Measurements from ENCODE around the gene MACC1. TPM values are rescaled to one million over a fixed set of nuclear protein-coding genes. Genes with fewer than 3 reads are reported as not detected.

The MACC1 gene
- total RNA-seq, 2 donors from 2014 or later, result 0.26 TPM; not detected in 1

GRCh38 chr7:20107582-20107981 lies 109.6 kb downstream of the MACC1 start:
- H3K9me3 ChIP-seq, result no peaks in the 10 kb centered on the region
- no peak overlapping the region for H3K4me3 ChIP-seq
- DNase-seq (ENCODE audit: low spot score), result no peak
- H3K27me3 ChIP-seq, result no peaks in the 10 kb centered on the region
- no peaks in the 10 kb centered on the region for H3K36me3 ChIP-seq
- no peak overlapping the region for H3K27ac ChIP-seq
- no peak for TF ChIP-seq CTCF (IDR thresholded peaks at IDR 0.05)
- H3K4me1 ChIP-seq, result no peaks in the 10 kb centered on the region

- H3K36me3 ChIP-seq, result no peaks in the 10 kb centered on the region
- no peaks in the 10 kb centered on the region for H3K4me1 ChIP-seq
- H3K9me3 ChIP-seq, result no peaks in the 10 kb centered on the region
- DNase-seq (ENCODE audit: low spot score), result no peak
- no peak overlapping the region for H3K4me3 ChIP-seq
- H3K27me3 ChIP-seq, result no peaks in the 10 kb centered on the region
- TF ChIP-seq CTCF (IDR thresholded peaks at IDR 0.05), result no peak
- H3K27ac ChIP-seq, result no peak overlapping the region
Measured at GRCh38 chr7:20104696-20105095, 112.5 kb downstream of the MACC1 start.

- Histone ChIP-seq H3K27ac (no peak overlapping the region), H3K9me3 (no peaks in the 10 kb centered on the region), H3K36me3 (no peaks in the 10 kb centered on the region), H3K4me3 (no peak overlapping the region), H3K4me1 (no peaks in the 10 kb centered on the region), H3K27me3 (no peaks in the 10 kb centered on the region)
- DNase-seq (ENCODE audit: low spot score), result no peak
- no peak for TF ChIP-seq CTCF (IDR thresholded peaks at IDR 0.05)
Measured at GRCh38 chr7:20102982-20103381, 114.2 kb downstream of the MACC1 start.

- no peak for TF ChIP-seq CTCF (IDR thresholded peaks at IDR 0.05)
- no peaks in the 10 kb centered on the region for H3K27me3 ChIP-seq
- no peak for DNase-seq (ENCODE audit: low spot score)
- H3K4me3 ChIP-seq, result no peak overlapping the region
- H3K27ac ChIP-seq, result no peak overlapping the region
- H3K4me1 ChIP-seq, result no peaks in the 10 kb centered on the region
- no peaks in the 10 kb centered on the region for H3K36me3 ChIP-seq
- H3K9me3 ChIP-seq, result peaks cover 0 to 24% of the 10 kb centered on the region in 2 donors
Measured at GRCh38 chr7:20095862-20096261, 121.3 kb downstream of the MACC1 start.

- Histone ChIP-seq H3K27ac (no peak overlapping the region), H3K27me3 (no peaks in the 10 kb centered on the region), H3K9me3 (peaks cover 0 to 24% of the 10 kb centered on the region in 2 donors), H3K4me1 (no peaks in the 10 kb centered on the region), H3K36me3 (no peaks in the 10 kb centered on the region), H3K4me3 (no peak overlapping the region)
- TF ChIP-seq CTCF (IDR thresholded peaks at IDR 0.05), result no peak
- DNase-seq (ENCODE audit: low spot score), result no peak
Measured at GRCh38 chr7:20095436-20095835, 121.7 kb downstream of the MACC1 start.

GRCh38 chr7:20089431-20089830 lies 127.8 kb downstream of the MACC1 start:
- Histone ChIP-seq H3K9me3 (peaks cover 0 to 2% of the 10 kb centered on the region in 2 donors), H3K36me3 (no peaks in the 10 kb centered on the region), H3K4me3 (no peak overlapping the region), H3K27ac (no peak overlapping the region), H3K4me1 (no peaks in the 10 kb centered on the region), H3K27me3 (no peaks in the 10 kb centered on the region)
- no peak for DNase-seq (ENCODE audit: low spot score)
- TF ChIP-seq CTCF (IDR thresholded peaks at IDR 0.05), result no peak
